Vagina (tissue), 2 donors: ENCODE results near the gene TEAD1.

ENCODE experiments used
- POLR2A ChIP-seq, 2 donors: fragments of 450-650 bp; IDR thresholded peaks; one replicate each; pipeline ENCODE4 v1.6.1; 2017; ENCODE audit warnings: antibody characterized with exemption in 2 of 2, mild to moderate bottlenecking in 2 of 2, moderate library complexity in 2 of 2
- TF ChIP-seq, protein P1 (sequence below), 3 experiments: fragments of 450-650 bp in 2 of 3; fragments of 200-600 bp in 1 of 3; sonication (generic) in 1 of 3; IDR thresholded peaks; one replicate each; pipeline ENCODE4 v1.5.1; 2017 to 2019; ENCODE audit warnings: antibody characterized with exemption in 3 of 3, mild to moderate bottlenecking in 2 of 3, moderate library complexity in 2 of 3

DNA sequence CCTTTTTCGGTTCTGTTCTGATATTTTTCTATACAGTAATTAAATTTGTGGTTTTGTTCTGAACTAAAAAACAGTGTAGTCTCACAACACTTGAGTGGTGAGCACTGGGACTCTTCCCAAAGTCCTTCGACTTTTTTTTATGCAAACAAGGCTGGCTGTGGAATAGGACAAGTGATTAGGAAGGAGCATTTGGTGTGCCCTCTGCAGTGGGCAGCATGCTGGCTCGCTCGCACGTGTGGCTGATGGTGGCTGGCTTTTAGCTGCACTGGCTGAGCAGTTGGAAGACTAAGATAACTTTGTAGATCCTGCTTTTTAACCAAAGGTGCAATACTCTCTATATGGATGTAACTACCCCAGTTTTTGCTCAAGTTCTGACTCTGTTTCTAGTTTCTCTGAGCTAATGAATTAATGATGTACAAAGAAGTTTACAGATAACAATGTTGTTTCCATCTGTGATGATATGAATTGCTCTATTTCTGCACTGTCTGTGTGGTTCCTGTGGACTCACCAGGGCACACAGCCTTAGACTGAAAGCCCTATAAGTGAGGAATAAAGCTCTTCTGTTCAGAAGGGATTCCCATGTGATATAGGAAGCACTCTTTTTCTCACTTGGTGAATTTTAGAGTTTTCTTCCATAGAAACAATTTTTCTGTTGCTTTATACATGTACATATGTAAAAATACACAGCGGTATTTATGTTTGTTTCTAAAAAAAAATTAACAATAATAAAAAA lies 191.8 kb downstream of the TEAD1 start:
- TF ChIP-seq, protein P1, sequence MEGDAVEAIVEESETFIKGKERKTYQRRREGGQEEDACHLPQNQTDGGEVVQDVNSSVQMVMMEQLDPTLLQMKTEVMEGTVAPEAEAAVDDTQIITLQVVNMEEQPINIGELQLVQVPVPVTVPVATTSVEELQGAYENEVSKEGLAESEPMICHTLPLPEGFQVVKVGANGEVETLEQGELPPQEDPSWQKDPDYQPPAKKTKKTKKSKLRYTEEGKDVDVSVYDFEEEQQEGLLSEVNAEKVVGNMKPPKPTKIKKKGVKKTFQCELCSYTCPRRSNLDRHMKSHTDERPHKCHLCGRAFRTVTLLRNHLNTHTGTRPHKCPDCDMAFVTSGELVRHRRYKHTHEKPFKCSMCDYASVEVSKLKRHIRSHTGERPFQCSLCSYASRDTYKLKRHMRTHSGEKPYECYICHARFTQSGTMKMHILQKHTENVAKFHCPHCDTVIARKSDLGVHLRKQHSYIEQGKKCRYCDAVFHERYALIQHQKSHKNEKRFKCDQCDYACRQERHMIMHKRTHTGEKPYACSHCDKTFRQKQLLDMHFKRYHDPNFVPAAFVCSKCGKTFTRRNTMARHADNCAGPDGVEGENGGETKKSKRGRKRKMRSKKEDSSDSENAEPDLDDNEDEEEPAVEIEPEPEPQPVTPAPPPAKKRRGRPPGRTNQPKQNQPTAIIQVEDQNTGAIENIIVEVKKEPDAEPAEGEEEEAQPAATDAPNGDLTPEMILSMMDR (IDR thresholded peaks at IDR 0.05) = no peak
- no peak for TF ChIP-seq POLR2A (IDR thresholded peaks at IDR 0.05)
